Activated naive CD8-positive, alpha-beta T cell treated with anti-CD3 and anti-CD28 coated beads, Interleukin-2, amount 10 ng/mL, durations not matched to agents 7 days and 5 days (primary cell): ENCODE data around the gene DENND5B. TPM values are rescaled to one million over a fixed set of nuclear protein-coding genes. Genes with fewer than 3 reads are reported as not detected.
"Not testable (repeated sequence)": the region's sequence is repeated elsewhere in the genome, so short reads cannot be mapped to it uniquely, and the experiment has no call there.

Source experiments
- ATAC-seq: fragments of 150-1000 bp; cut with Tn5 transposase; one replicate; pipeline ENCODE4 v1.10.0; 2021; ENCODE audit warnings: low read depth, moderate library complexity
- POLR2A ChIA-PET: fragments of 350-600 bp; sonication (Branson Sonifier 250); formaldehyde crosslinking; loops from one replicate; lab custom pipeline; 2021; ENCODE audit warnings: antibody characterized with exemption; lab: Charles Lee
- DNase-seq: peaks from one replicate; pipeline ENCODE4 v3.0.0; 2021
- H3K27ac Mint-ChIP-seq: one replicate; pipeline ENCODE4 v1.8.0; 2022; ENCODE audit warnings: mild to moderate bottlenecking, mixed read lengths
- H3K27me3 Mint-ChIP-seq: one replicate; pipeline ENCODE4 v1.8.0; 2022; ENCODE audit warnings: mild to moderate bottlenecking, moderate library complexity, mixed read lengths
- H3K36me3 Mint-ChIP-seq: one replicate; pipeline ENCODE4 v1.8.0; 2021; ENCODE audit warnings: mild to moderate bottlenecking, mixed read lengths
- H3K4me1 Mint-ChIP-seq: one replicate; pipeline ENCODE4 v1.8.0; 2021; ENCODE audit warnings: mixed read lengths
- H3K4me3 Mint-ChIP-seq: one replicate; pipeline ENCODE4 v1.8.0; 2022; ENCODE audit warnings: mild to moderate bottlenecking, moderate library complexity, mixed read lengths
- H3K9me3 Mint-ChIP-seq: one replicate; pipeline ENCODE4 v1.8.0; 2021; ENCODE audit warnings: mixed read lengths
- total RNA-seq, 2 experiments: library from RNA; stranded (reverse); gene quantifications; one replicate each; pipeline ENCODE4 v1.2.3, GENCODE V29; 2021

The DENND5B gene
- total RNA-seq, 2 experiments from 2014 or later = 0.33 to 0.34 TPM

DNA sequence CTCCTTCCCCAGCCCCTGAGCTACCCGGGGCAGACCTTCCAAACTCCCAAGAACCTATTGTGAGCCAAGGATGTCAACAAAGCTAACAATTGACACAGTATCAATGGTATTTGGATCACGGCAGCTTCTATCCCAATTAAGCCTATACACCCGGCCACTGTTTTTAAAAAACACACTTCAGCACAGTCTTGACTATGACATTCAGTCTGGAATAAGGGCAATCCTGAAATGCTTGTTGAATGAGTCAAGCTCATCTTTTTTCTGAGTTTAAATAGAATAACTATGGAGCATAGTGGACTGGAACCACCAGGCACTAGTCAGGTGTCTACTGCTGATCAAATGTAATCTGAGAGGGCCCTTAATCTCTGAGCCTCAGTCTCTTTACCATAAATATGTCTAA lies 5.7 kb downstream of the DENND5B start:
- peaks cover 43% of the 10 kb centered on the region for H3K27me3 Mint-ChIP-seq
- no peak for ATAC-seq
- DNase-seq = no peak
- no peak overlapping the region for H3K4me3 Mint-ChIP-seq
- POLR2A ChIA-PET = no interaction called here
- peaks cover 3% of the 10 kb centered on the region for H3K4me1 Mint-ChIP-seq
- H3K9me3 Mint-ChIP-seq = peaks cover 2% of the 10 kb centered on the region
- H3K27ac Mint-ChIP-seq = no peak overlapping the region
- no peaks in the 10 kb centered on the region for H3K36me3 Mint-ChIP-seq

DNA sequence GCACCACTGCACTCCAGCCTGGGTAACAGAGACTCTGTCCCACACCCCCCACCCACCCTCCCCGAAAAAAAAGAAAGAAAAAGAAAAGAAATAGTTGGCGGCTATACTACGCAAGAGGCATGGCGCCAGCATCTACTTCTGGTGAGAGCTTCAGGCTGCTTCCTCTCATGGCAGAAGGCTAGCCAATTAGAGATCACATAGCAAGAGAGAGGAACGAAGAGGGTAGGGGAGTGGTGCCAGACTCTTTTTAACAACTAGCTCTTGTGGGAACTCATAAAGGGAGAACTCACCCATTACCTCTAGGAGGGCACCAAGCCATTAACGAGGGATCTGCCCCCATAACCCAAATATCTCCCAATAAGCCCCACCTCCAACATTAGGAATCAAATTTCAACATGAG lies 6.2 kb downstream of the DENND5B start:
- Mint-ChIP-seq H3K27ac (no peak overlapping the region), H3K27me3 (peaks cover 42% of the 10 kb centered on the region), H3K36me3 (no peaks in the 10 kb centered on the region), H3K4me1 (peaks cover 3% of the 10 kb centered on the region), H3K4me3 (no peak overlapping the region), H3K9me3 (peaks cover 2% of the 10 kb centered on the region)
- ATAC-seq = no peak
- POLR2A ChIA-PET = no interaction called here
- DNase-seq = no peak

DNA sequence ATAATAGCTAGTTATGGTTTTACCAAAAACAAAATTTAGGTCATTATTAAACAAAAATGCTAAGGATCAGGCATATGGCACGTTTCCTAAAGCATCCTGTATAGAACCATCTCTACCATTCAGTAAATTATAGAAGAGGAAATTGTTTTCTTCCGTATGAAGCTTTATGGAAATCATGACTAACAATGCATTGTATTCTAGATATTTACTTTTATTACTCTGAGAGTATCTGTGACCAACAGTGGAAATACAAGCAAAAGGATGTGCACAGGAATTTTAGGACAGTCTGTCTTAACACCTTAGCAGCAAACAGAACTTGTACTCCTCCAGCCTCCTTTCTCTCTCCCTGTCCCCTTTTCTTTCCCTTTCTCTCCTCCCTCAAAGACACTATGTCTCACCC lies 7.1 kb downstream of the DENND5B start:
- POLR2A ChIA-PET = no interaction called here
- Mint-ChIP-seq H3K36me3 (no peaks in the 10 kb centered on the region), H3K27ac (no peak overlapping the region), H3K4me1 (no peaks in the 10 kb centered on the region), H3K27me3 (peaks cover 33% of the 10 kb centered on the region), H3K9me3 (peaks cover 2% of the 10 kb centered on the region), H3K4me3 (no peak overlapping the region)
- ATAC-seq = no peak
- DNase-seq = no peak

DNA sequence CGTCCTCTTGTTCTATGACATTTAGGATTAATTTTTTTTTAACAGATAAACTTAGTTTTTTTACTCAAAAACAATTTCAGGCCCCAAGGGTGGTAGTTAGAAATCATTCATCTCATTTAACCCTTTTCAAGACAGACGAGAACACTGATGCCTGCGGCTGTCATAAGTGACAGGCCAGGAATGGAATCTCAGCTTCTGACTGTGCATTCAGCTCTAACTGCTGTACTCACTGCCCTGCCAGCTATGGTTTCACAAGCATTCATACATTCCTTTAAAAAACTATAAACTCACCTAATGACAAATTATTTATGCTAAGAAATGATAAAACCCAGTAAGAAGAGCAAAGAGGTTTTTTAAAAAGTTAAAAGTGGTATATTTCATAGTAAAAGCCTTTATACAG lies 8.8 kb downstream of the DENND5B start:
- H3K4me3 Mint-ChIP-seq = no peak overlapping the region
- H3K4me1 Mint-ChIP-seq = no peaks in the 10 kb centered on the region
- ATAC-seq = no peak
- POLR2A ChIA-PET = no interaction called here
- H3K27ac Mint-ChIP-seq = no peak overlapping the region
- H3K27me3 Mint-ChIP-seq = peaks cover 17% of the 10 kb centered on the region
- H3K36me3 Mint-ChIP-seq = no peaks in the 10 kb centered on the region
- no peaks in the 10 kb centered on the region for H3K9me3 Mint-ChIP-seq
- no peak for DNase-seq

DNA sequence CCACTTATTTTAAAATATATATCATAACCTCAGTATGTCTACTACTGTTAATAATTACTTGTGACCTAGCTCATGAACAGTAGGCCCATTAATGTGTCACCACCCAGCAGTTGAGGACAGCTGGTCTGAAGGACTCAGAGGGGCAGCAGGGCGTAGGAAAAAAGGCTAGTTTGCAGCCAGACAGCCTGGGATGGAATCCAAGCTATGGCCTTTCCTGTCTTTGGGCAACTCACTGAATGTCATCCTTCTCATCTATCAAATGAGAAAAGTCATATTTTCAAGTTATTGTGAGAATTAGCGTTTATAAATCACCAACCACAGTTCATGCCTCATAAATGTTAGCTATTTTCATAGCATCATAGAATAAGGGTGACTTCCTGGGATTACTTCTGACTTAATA lies 12.3 kb downstream of the DENND5B start:
- H3K27me3 Mint-ChIP-seq = peaks cover 5% of the 10 kb centered on the region
- DNase-seq (no peak), ATAC-seq (no peak)
- POLR2A ChIA-PET = no interaction called here
- no peak overlapping the region for H3K4me3 Mint-ChIP-seq
- no peaks in the 10 kb centered on the region for H3K36me3 Mint-ChIP-seq
- H3K27ac Mint-ChIP-seq = no peak overlapping the region
- H3K4me1 Mint-ChIP-seq = no peaks in the 10 kb centered on the region
- no peaks in the 10 kb centered on the region for H3K9me3 Mint-ChIP-seq

- Mint-ChIP-seq H3K4me3 (no peak overlapping the region), H3K27ac (no peak overlapping the region), H3K9me3 (no peaks in the 10 kb centered on the region), H3K4me1 (no peaks in the 10 kb centered on the region), H3K36me3 (no peaks in the 10 kb centered on the region), H3K27me3 (peaks cover 6% of the 10 kb centered on the region)
- POLR2A ChIA-PET = no interaction called here
- no peak for DNase-seq
- no peak for ATAC-seq
Measured at GRCh38 chr12:31574803-31575575, 15.9 kb downstream of the DENND5B start.

GRCh38 chr12:31574367-31574766 lies 16.6 kb downstream of the DENND5B start:
- H3K4me1 Mint-ChIP-seq, DNase-seq, POLR2A ChIA-PET, H3K27ac Mint-ChIP-seq, H3K27me3 Mint-ChIP-seq, H3K36me3 Mint-ChIP-seq, ATAC-seq, H3K9me3 Mint-ChIP-seq, H3K4me3 Mint-ChIP-seq: not testable (repeated sequence)

DNA sequence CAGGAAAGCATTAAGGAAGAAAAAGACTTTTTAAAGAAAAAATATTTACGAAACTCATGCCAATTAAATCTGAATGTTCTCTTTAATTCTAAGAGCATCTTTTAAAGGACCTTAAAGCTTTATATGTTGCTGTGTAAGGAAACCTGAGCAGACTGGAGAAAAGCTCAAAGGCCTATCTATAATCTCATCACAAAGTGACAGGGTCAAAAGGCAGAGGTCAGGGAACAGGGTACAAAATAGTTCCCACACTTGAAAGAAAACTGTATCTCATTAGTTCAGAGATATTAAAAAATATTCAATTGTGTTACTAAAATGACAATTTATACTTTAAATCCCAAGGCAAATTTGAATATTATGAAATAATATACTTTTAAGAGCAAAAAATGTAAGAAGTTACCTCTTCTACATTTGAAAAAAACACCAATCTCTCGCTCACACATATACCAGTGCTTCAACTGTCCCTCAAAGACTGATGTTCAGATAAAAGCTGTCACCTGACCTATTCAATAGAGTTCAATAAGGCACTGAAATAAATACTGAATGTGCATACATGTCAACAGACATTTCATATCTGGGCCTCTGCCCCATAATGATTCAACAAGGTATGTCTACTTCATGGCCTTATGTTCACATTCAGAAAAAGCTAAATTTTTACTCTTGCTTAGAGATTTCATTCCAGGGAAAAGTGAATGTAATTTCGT lies 17.9 kb downstream of the DENND5B start:
- POLR2A ChIA-PET = no interaction called here
- Mint-ChIP-seq H3K27ac (no peak overlapping the region), H3K9me3 (no peaks in the 10 kb centered on the region), H3K4me1 (no peaks in the 10 kb centered on the region), H3K4me3 (no peak overlapping the region), H3K27me3 (peaks cover 6% of the 10 kb centered on the region), H3K36me3 (no peaks in the 10 kb centered on the region)
- no peak for DNase-seq
- ATAC-seq = no peak

GRCh38 chr12:31570880-31571279 lies 20.1 kb downstream of the DENND5B start:
- no peaks in the 10 kb centered on the region for H3K4me1 Mint-ChIP-seq

DNA sequence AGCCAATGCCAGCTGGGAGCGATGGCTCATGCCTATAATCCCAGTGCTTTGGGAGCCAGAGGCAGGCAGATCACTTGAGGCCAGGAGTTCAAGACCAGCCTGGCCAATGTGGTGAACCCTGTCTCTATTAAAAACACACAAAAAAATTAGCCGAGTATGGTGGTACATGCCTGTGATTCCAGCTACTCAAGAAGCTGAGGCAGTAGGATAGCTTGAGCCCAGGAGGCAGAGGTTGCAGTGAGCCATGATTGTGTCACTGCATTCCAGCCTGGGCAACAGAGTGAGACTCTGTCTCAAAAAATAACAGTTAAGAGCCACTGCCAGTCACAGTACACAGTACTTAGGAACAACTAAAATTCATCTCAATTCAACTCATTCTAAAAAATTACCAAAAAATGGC lies 21.4 kb downstream of the DENND5B start:
- H3K4me1 Mint-ChIP-seq, H3K27ac Mint-ChIP-seq, H3K4me3 Mint-ChIP-seq, POLR2A ChIA-PET, H3K9me3 Mint-ChIP-seq, ATAC-seq, H3K36me3 Mint-ChIP-seq, H3K27me3 Mint-ChIP-seq, DNase-seq: not testable (repeated sequence)

More at GRCh38 chr12:31570880-31571279, 20.1 kb downstream of the DENND5B start:
- ATAC-seq (no peak), DNase-seq (no peak)
- POLR2A ChIA-PET = no interaction called here
- Mint-ChIP-seq H3K4me3 (no peak overlapping the region), H3K9me3 (no peaks in the 10 kb centered on the region), H3K27ac (no peak overlapping the region), H3K36me3 (no peaks in the 10 kb centered on the region), H3K27me3 (peaks cover 3% of the 10 kb centered on the region)

- peaks cover 7% of the 10 kb centered on the region for H3K27me3 Mint-ChIP-seq
- no peak overlapping the region for H3K27ac Mint-ChIP-seq
- ATAC-seq = no peak
- no peak overlapping the region for H3K4me3 Mint-ChIP-seq
- H3K36me3 Mint-ChIP-seq = no peaks in the 10 kb centered on the region
- no peaks in the 10 kb centered on the region for H3K4me1 Mint-ChIP-seq
- no peak for DNase-seq
- POLR2A ChIA-PET = no interaction called here
- H3K9me3 Mint-ChIP-seq = no peaks in the 10 kb centered on the region
Measured at GRCh38 chr12:31568498-31568897, 22.4 kb downstream of the DENND5B start.

- Mint-ChIP-seq H3K9me3 (no peaks in the 10 kb centered on the region), H3K27ac (no peak overlapping the region), H3K4me3 (no peak overlapping the region), H3K36me3 (no peaks in the 10 kb centered on the region), H3K27me3 (peaks cover 5% of the 10 kb centered on the region), H3K4me1 (no peaks in the 10 kb centered on the region)
- POLR2A ChIA-PET = no interaction called here
- no peak for ATAC-seq
- DNase-seq = no peak
Measured at GRCh38 chr12:31567029-31567428, 23.9 kb downstream of the DENND5B start.

- DNase-seq (no peak), ATAC-seq (no peak)
- POLR2A ChIA-PET = no interaction called here
- Mint-ChIP-seq H3K27me3 (peaks cover 5% of the 10 kb centered on the region), H3K9me3 (no peaks in the 10 kb centered on the region), H3K4me3 (no peak overlapping the region), H3K36me3 (no peaks in the 10 kb centered on the region), H3K27ac (no peak overlapping the region), H3K4me1 (no peaks in the 10 kb centered on the region)
Measured at GRCh38 chr12:31566547-31566946, 24.4 kb downstream of the DENND5B start.
